GM21360 (cell line): ENCODE results near the gene FAM98C.
"Not testable (repeated sequence)": the region's sequence is repeated elsewhere in the genome, so short reads cannot be mapped to it uniquely, and the experiment has no call there.

Experiments used
- ATAC-seq: cut with Tn5 transposase; IDR thresholded peaks from one replicate; pipeline ENCODE4 v1.9.1; 2021; ENCODE audit warnings: mild to moderate bottlenecking, moderate library complexity; ENCODE audit not compliant: unreplicated experiment

The FAM98C gene

DNA sequence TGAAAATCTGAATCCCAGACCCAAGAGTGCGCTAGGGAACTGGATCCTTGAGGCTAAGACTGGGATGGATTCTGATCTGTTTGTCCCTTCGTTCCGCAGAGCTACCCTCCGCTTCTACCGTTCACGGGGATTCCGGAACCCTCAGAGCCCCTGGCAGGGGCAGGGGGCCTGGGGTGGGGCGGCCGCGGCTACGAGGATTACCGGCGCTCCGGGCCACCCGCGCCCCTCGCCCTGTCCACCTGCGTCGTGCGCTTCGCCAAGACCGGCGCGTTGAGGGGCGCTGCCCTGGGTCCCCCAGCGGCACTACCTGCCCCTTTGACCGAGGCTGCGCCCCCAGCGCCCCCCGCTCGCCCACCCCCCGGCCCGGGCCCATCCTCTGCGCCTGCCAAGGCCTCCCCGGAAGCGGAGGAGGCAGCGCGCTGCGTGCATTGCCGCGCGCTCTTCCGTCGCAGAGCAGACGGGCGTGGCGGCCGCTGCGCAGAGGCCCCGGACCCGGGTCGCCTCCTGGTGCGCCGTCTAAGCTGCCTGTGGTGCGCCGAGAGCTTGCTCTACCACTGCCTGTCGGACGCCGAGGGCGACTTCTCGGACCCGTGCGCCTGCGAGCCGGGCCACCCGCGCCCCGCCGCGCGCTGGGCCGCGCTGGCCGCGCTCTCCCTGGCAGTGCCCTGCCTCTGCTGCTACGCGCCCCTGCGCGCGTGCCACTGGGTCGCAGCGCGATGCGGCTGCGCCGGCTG lies 7.3 kb upstream of the FAM98C start:
- no peak for ATAC-seq

DNA sequence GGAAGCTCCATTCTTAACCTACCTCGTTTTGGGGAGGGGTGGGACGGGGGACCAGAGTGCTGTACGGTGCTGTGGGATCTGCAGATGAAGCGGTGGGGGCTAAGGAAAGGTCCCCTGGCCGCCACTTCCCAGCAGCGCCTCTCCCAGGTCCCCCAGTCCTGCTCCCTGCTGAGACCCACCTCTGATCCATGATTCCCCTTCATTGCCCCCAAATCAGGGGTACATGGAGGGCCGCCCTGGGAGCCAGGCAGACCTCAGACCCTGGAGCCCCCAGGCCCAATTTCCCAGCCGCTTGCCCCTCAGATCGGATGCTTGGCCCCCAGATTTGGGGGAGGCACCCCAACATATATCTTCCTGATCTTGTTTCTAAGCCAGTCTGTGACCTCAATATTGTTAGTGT lies 3.8 kb upstream of the FAM98C start:
- ATAC-seq = no peak

DNA sequence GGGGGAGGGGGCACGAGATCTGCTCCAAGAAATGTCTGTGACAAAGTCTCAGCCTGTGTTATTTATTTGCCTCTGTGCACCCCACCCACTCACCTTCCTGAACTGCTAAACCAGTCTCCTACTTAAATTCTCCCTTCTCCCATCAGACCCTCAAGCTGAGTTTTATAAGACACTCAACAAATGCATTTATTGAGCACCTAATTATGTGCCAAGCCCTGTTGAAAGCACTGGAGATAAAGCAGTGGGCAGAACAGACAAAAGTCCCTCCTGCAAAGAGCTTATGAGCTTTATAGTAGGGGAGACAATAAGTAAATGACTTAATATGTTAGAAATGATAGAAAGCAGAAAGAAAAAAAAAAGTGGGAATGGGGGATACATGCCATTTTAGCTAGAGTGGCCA lies 3.4 kb upstream of the FAM98C start:
- ATAC-seq = no peak

DNA sequence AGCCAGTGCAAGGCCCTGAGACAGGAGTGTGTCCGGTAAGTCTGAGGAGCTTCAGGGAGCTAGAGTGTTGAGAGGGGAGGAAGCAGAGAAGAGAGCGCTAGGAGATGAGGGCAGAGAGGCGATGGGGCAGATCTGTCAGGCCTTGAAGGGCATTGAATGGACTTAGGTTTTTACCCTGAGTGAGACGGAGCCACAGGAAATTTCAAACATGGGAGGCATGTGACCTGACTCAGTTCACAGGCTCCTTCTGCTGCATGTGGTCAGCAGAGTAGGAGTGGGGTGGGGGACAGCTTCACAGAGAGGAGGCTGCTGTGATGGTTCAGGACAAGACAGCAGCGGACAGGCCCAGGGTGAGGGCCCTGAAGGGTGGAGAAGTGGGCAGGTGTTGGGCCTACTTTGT lies 2.5 kb upstream of the FAM98C start:
- ATAC-seq = no peak

DNA sequence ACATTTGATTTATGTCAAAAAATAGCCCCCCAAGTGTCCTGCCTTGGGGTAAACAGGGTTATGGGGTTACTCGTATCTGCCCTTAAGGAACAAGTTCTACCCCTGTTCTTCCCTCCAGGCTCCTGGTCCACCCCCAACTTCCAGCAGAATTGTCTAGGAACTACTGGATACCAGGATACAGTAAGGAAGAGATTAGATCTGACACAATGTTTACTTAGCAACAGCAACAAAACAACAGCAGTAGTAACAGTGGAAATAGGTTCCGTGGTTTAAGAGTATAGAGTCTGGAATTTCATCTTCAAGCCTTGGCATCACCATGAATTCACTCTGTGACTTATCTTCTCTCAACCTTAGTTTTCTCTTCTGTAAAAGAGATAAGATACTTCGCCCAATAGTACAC lies 1.7 kb upstream of the FAM98C start:
- ATAC-seq = no peak

DNA sequence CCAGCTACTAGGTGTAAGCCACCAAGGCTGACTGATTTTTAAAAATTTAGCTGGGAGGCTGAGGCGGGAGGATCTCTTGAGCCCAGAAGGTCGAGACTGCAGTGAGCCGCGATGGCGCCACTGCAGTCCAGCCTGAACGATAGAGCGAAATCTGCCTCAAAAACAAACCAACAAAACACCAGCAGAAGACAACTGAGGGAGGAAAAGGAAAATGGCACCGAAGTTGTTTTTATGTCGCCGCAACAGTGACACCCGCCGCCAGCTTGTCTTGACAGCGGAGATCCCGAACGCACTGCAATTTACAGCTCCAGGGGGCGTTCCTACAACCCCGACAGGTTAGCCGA lies 298 bp upstream of the FAM98C start:
- ATAC-seq = no peak

DNA sequence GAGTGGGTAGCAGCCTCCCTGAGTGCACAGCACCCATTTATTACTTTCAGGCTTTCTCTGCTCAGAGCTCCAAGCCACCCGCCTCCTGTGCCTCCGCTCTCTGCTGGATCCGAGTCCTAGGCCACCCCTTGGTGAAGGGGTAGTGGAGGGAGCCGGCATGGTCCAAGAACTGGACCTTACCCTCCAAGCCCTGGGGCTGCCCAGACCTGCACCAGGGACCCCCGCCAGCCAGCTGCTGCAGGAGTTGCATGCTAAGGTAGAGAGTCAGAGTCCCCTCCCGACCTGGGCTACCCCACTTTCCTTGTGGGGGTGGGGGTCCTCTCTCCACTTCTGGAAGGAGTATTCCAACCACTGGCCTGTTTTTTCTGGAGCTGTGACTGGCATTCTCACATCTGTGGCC lies 2.0 kb downstream of the FAM98C start:
- no peak for ATAC-seq

DNA sequence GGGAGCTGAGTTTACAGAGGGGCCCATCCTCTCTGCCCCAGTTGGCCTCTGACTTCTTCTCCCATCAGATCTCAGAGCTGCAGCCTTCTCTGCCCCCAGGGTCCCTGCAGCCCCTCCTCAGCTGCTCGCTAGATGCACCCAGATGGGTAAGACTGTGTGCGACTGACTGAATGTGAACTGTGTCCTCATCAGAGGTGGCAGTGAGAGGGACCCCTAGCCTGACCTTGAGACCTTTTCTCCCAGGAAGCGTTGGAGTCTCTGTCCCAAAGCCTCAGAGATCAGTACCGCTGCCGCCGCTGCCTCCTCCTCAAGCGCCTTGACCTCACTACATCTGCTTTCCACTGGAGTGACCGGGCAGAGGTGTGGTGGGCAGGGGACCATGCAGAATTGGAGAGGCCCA lies 2.4 kb downstream of the FAM98C start:
- ATAC-seq = no peak

DNA sequence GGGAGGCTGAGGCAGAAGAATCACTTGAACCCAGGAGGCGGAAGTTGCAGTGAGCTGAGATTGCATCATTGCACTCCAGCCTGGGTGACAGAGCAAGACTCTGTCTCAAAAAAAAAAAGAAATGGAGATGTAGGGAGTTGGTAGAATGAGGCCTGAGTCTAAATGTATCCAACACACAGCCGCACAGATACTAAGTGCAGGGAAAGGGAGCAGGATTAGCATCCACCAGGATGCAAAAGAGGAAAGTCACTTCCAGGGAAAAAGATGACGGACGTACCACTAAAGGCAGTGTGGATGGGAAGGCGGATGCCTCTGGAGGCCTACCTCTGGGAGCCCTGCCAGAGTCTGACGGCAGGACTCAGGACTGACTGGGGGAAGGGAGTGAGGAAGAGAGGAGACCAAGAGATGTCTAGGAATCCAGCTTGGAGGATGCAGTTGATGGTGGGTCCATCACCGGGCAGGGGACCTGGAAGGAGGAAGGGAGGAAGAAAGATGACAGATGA lies 6.8 kb downstream of the FAM98C start:
- no peak for ATAC-seq

DNA sequence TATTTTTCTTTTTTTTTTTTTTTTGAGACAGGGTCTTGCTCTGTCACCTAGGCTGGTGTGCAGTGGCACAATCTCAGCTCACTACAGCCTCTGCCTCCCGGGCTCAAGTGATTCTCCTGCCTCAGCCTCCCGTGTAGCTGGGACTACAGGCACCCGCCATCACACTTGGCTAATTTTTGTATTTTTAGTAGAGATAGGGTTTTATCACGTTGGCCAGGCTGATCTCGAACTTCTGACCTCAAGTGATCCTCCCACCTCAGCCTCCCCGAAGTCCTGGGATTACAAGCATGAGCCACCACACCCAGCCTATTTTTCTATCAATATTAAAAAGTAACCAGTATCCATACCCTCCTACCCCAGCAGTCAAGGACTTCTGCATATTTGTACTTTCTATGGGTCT lies 7.5 kb downstream of the FAM98C start:
- not testable (repeated sequence) for ATAC-seq

DNA sequence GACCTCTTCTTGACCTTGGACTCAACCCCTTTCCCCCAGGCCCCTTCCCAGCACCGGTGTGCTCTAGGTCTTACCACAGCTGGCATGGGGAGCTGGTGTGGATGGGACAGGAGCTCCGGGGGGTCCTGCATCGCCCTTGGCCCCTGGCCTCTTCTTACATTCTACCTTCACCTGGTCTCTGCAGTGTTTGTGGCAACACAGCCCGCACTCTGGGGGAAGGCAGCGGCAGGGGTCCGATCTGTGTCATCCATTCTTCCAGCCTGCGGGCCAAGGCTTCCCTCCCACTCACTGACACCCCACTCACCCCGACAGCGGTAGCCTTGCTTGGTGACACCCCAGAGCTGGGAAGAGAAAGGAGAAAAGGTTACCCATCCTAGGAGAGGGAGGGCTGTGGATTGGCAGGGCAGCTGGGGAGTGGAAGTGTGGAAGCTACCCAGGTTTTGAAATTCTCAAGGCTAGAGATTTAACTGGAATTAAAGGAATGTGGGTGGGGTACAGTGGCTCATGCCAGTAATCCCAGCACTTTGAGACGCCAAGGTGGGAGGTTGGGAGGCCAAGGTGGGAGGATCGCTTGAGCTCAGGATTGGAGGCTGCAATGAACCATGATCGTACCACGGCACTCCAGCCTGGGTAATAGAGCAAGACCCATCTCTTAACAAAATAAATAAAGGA lies 8.3 kb downstream of the FAM98C start:
- no peak for ATAC-seq

DNA sequence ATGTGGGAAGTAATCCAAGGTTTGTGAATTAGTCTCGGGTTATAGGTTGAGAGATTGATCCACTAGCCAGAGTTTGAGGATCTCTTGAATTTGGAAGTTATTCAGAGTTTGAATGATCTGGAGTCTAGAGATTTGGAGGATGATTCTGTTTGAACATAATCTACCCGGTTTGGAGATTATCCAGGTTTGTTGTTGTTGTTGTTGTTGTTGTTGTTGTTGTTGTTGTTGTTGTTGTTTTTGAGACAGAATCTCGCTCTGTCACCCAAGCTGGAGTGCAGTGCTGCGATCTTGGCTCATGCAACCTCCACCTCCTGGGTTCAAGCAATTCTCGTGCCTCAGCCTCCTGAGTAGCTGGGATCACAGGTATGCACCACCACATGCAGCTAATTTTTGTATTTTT lies 9.0 kb downstream of the FAM98C start:
- not testable (repeated sequence) for ATAC-seq

DNA sequence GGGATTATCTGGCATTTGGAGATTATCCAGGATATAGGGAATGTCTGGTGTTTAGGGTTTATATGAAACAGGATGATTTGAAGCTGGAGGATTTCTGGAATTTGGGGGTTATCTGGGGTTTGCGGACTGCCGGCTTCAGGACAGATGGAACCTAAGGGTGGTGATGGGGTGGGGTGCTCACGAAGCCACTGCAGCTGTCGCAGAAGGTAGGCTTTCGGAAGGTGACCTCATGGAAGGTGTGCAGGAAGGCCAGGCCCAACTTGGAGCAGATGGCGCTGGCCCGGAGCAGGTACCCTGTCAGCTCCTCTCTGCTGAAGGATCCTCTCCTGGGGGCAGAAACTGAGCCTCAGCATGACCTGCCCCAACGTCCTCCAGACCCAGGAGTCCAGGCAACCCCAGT lies 9.6 kb downstream of the FAM98C start:
- ATAC-seq = no peak

DNA sequence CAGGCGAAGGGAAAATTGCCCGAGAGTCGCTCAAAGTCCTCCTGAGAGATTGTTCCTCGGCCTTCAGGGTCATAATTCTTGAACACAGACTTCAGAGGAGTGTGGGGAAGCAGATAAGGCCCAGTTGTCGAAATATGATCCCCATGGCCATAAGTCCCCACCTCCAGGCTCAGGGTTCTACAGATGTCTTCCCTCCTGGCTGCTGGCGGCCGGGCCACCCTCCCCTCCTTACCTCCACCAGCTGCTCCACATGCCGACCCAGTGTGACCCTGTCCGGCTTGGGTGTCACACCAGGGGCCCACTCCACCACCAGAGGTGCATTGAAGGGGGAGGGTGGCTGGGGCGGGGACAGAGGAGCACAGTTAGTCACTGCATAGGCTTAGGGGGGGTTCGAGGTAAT lies 10.1 kb downstream of the FAM98C start:
- ATAC-seq = no peak

DNA sequence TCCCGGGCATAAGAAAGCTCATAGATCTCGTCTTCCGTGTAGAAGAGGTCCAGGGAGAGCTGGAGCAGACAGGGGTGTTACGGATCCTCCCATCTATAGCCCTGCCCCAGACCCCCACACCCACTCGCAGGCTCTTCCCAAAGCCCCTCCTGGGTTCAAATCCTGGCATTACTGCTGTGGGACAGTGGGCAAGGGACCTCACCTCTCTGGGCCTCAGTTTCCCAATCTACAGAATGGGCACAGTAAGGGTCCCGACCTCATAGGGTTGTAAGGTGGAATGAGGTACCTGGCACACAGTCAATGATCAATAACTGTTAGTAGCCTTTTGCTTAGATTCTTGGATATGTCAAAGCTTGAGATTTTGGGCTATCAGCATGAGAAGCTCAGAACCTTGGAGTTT lies 10.5 kb downstream of the FAM98C start:
- ATAC-seq = no peak

DNA sequence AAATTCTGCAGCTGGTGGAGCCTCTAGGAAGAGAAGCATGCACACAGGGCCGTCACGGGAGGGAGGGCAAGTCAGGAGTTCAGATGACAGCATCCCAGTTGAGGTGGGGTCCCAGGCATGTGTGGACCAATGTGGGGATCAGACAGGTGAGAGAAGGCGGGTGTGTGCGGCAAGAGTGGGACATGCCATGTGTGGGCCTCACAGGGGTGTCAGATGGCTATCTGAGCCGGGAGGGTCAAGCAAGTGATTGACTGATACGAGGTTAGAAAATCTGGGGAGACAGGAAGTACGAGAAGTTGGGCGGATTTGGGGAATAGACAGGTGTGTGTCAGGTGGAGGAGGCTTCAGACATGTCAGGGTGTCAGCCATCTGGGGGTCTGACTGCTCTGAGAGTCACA lies 14.3 kb downstream of the FAM98C start:
- no peak for ATAC-seq

DNA sequence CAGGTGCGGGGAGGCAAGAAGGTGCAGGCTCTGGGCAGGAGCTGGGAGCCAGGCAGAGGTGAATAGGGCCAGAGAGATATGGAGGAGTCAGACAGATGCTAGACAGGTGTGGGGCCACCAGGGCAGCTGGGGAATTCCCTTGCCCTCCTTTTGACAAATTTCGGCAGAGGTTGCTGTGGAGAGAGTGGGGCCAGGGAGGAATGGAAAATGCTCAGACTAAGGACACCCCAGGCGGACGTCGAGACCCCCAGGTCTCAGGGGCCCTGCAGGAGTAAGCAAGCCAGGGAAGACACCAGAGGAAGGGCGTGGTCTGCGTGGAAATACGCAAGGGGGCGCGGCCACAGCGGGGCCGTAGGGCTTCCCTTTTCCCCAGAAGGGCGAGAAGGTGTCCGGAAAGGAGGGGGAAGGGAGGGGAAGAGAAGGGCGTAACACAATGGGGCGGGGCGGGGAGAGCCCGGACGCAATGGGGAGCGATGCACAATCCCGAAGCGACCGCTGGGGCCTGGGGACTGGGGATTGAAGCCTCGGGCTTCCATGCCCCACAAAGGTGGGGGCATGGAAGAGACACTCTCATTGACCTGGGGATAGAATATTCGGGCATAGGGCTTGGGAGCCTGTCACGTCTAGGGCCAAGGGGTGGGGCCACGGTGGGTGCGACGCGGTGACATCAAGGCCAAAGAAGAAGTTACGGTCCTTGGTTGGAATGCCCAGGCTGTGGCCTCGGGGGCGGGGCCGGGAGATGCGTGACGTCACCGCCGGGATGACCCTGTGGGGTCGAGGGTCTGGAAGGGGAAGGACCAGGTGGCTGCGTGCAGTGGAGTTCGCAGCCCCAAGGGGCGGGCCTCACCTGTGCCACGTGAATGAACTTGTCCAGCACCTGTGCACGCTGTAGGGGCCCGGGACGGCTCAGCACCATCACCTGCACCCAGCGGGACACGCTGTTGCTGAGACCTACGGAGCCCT lies 14.9 kb downstream of the FAM98C start:
- ATAC-seq = no peak

DNA sequence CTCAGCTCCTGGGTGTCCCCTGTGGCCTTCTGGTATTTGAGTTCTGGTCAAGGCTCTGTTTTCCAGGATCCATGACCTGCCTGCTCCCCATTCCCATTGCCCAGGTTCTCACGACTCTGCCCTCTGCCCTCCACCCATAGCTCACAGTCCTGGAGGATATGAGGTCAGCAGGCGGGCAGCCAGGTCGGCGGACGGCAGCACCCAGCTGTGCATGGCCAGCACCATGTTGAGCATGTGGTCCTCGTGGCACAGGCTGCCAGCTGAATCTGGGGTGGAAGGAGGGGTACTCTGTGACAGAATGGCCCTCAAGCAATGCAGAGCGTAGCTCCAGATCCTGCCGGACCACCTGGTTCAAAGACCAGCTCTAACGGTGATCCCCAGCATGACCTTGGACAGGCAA lies 18.0 kb downstream of the FAM98C start:
- no peak for ATAC-seq

DNA sequence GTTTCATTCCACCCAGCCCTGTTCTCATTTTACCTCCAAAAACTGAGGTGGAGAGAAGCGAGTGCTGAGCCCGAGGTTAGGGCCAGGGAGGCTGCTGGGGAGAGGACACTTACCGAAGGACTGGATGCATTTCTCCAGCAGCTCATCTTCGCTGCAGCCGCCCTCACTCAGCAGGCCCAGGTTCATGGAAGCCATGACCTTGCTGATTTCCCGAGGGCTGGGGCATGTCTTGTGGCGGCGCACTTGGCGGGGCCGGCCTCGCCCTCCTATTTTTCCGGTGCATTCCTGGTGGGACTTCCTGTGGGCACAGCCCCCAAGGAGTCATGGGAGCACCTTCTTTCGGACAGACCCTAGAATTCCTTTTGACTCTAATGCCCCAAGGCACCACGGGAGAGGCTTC lies 19.0 kb downstream of the FAM98C start:
- ATAC-seq = no peak

DNA sequence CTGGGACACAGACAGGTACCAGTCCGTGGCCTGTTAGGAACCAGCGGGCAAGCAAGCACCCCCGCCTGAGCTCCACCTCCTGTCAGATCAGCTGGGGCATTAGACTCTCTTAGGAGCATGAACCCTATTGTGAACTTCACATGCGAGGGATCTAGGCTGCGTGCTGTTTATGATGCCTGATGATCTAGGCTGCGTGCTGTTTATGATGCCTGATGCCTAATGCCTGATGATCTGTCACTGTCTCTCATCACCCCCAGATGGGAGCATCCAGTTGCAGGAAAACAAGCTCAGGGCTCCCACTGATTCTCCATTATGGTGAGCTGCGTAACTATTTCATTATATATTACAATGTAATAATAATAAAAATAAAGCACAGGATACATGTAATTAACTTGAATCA lies 19.5 kb downstream of the FAM98C start:
- ATAC-seq = no peak

DNA sequence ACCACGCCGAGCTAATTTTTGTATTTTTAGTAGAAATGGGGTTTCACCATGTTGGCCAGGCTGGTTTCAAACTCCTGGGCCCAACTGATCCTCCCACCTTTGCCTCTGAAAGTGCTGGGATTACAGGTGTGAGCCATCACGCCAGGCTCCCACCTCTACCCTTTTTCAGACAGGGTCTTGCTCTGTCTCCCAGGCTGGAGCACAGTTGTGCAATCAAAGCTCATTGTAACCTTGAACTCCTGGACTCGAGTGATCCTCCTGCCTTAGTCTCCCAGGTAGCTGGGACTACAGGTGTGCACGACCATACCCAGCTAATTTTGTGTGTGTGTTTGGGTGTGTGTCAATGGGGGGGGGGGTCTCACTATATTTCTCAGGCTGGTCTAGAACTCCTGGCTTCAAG lies 21.4 kb downstream of the FAM98C start:
- no peak for ATAC-seq
